K562 (cell line): ENCODE results near the gene CIAO2B. TPM values are rescaled to one million over a fixed set of nuclear protein-coding genes. Genes with fewer than 3 reads are reported as not detected.

Experiments used
- E2F6 ChIP-seq, 2 experiments: IDR thresholded peaks; 2 replicates each; pipeline ENCODE4 v1.6.1; 2011; ENCODE audit warnings: borderline replicate concordance in 1 of 2, control low read depth in 1 of 2, low read depth in 1 of 2, low read length in 1 of 2, mild to moderate bottlenecking in 1 of 2, mixed read lengths in 1 of 2, moderate library complexity in 1 of 2; ENCODE audit not compliant: insufficient read depth in 1 of 2, insufficient read length in 1 of 2, poor library complexity in 1 of 2, severe bottlenecking in 1 of 2; ENCODE audit errors: extremely low read depth in 1 of 2
- FOXJ2 ChIP-seq: fragments of 200-800 bp; sonication (Bioruptor generic); IDR thresholded peaks from 2 replicates; pipeline ENCODE4 v1.6.1; 2016; ENCODE audit warnings: missing genetic modification characterization, missing compliant biosample characterization
- HINFP ChIP-seq: fragments of 450-650 bp; conservative IDR thresholded peaks from 2 replicates; pipeline ENCODE4 v1.6.1; 2016; ENCODE audit warnings: missing genetic modification characterization, low read depth, mild to moderate bottlenecking, control low read depth, missing compliant biosample characterization
- L3MBTL2 ChIP-seq: fragments of 450-650 bp; IDR thresholded peaks from 2 replicates; pipeline ENCODE4 v1.6.1; 2016; ENCODE audit warnings: mild to moderate bottlenecking, moderate library complexity
- LARP7 ChIP-seq: fragments of 450-650 bp; IDR thresholded peaks from 2 replicates; pipeline ENCODE4 v1.6.1; 2016
- MAFG ChIP-seq: fragments of 450-650 bp; conservative IDR thresholded peaks from 2 replicates; pipeline ENCODE4 v1.6.1; 2016; ENCODE audit warnings: missing genetic modification characterization, missing compliant biosample characterization
- MYC ChIP-seq, 2 experiments: fragments of 250-450 bp in 1 of 2; sonication (Bioruptor Pico) in 1 of 2; IDR thresholded peaks; 2 replicates each; pipeline versions ENCODE4 v1.5.1 to v1.6.1; 2012 to 2021; ENCODE audit warnings: low read depth in 2 of 2, borderline replicate concordance in 1 of 2, improper control_type of control experiment in 1 of 2, low read length in 1 of 2, mild to moderate bottlenecking in 1 of 2, moderate library complexity in 1 of 2
- NFIC ChIP-seq: fragments of 450-650 bp; IDR thresholded peaks from 2 replicates; pipeline ENCODE4 v1.6.1; 2017; ENCODE audit warnings: mild to moderate bottlenecking, inconsistent platforms
- RNF2 ChIP-seq: sonication (generic); IDR thresholded peaks from 2 replicates; pipeline ENCODE4 v1.6.1; 2016
- SIX5 ChIP-seq, 2 experiments: IDR thresholded peaks; 2 replicates each; pipeline ENCODE4 v1.6.1; 2011; ENCODE audit warnings: low read length in 2 of 2, borderline replicate concordance in 1 of 2, low read depth in 1 of 2, mild to moderate bottlenecking in 1 of 2, moderate library complexity in 1 of 2; ENCODE audit not compliant: insufficient read depth in 1 of 2
- ZNF318 ChIP-seq, 2 experiments: fragments of 450-650 bp; IDR thresholded peaks; 2 replicates each; pipeline ENCODE4 v1.6.1; 2016; ENCODE audit warnings: mild to moderate bottlenecking in 2 of 2, borderline replicate concordance in 1 of 2, low read depth in 1 of 2, moderate library complexity in 1 of 2
- ZNF445 ChIP-seq: fragments of 250-450 bp; sonication (Bioruptor Pico); IDR thresholded peaks from 2 replicates; pipeline ENCODE4 v1.4.0; 2020; ENCODE audit warnings: low read depth, mild to moderate bottlenecking, moderate library complexity
- ZNF551 ChIP-seq: fragments of 250-450 bp; sonication (Bioruptor Pico); IDR thresholded peaks from 2 replicates; pipeline ENCODE4 v1.5.0; 2021; ENCODE audit warnings: mild to moderate bottlenecking, moderate library complexity
- ZNF584 ChIP-seq: fragments of 200-800 bp; sonication (Bioruptor generic); IDR thresholded peaks from 2 replicates; pipeline ENCODE4 v1.6.1; 2016; ENCODE audit warnings: low read depth, mild to moderate bottlenecking, missing genetic modification characterization, missing compliant biosample characterization
- ZNF699 ChIP-seq: fragments of 250-450 bp; sonication (Bioruptor Pico); IDR thresholded peaks from 2 replicates; pipeline ENCODE4 v1.8.0; 2021; ENCODE audit warnings: mild to moderate bottlenecking, moderate library complexity; ENCODE audit not compliant: insufficient replicate concordance
- polyA plus RNA-seq, 8 experiments: library from polyadenylated mRNA; depleted of rRNA in 4 of 8; stranded (reverse) in 5 of 8; unstranded in 3 of 8; fragments of >200 nt; fragmentation: Nextera tagmentation in 2 of 8; fragmentation: Illumina TruSeq in 1 of 8; extraction: Ambion mirVana in 2 of 8; extraction: Trizol in 1 of 8; gene quantifications; 2 replicates each; pipeline versions ENCODE4 v1.2.1 to v1.2.3, GENCODE V29; 2011 to 2014; ENCODE audit warnings: inconsistent platforms in 1 of 8, missing spikeins in 1 of 8
- total RNA-seq, 7 experiments: library from RNA; depleted of rRNA in 6 of 7; stranded (reverse); fragments of >200 nt in 6 of 7; fragmentation: Illumina TruSeq in 2 of 7; extraction: Trizol in 2 of 7; gene quantifications; 2 replicates each; pipeline versions ENCODE4 v1.2.1 to v1.2.3, GENCODE V29; 2011 to 2021; ENCODE audit warnings: low replicate concordance in 1 of 7

CIAO2B gene
- total and polyA plus RNA-seq, 9 of the 15 experiments (the other 6 are each of a cell fraction or from before 2014, with no cell fraction given) = 86.8 to 182 (median 113) TPM

- TF ChIP-seq FOXJ2 (tag) (no peak), E2F6 (IDR thresholded peaks at IDR 0.05; ENCODE audit: borderline replicate concordance in 1 of 2, extremely low read depth in 1 of 2, insufficient read depth in 1 of 2, insufficient read length in 1 of 2, low read depth in 1 of 2, low read length in 1 of 2, poor library complexity in 1 of 2, severe bottlenecking in 1 of 2) (peak in 1 of 2 experiments; percentile 49), ZNF699 (CRISPR knock-in tag) (no peak), SIX5 (IDR thresholded peaks at IDR 0.05; ENCODE audit: borderline replicate concordance in 1 of 2, insufficient read depth in 1 of 2, low read depth in 1 of 2, low read length in 2 of 2) (no peak), ZNF445 (CRISPR knock-in tag) (no peak), RNF2 (no peak), LARP7 (no peak), MAFG (tag) (no peak), ZNF551 (CRISPR knock-in tag) (no peak), HINFP (tag) (no peak), MYC (IDR thresholded peaks at IDR 0.05; ENCODE audit: low read depth, low read length) (0 out of 2 replicates have a peak, but pooled peaks have one; percentile 24), MYC (CRISPR knock-in tag; IDR thresholded peaks at IDR 0.05; ENCODE audit: borderline replicate concordance, low read depth) (no peak), ZNF584 (CRISPR knock-in tag) (no peak), NFIC (peak; percentile 62), ZNF318 (IDR thresholded peaks at IDR 0.05; ENCODE audit: borderline replicate concordance in 1 of 2, low read depth in 1 of 2) (no peak), L3MBTL2 (peak; percentile 48)
Measured at GRCh38 chr16:66924527-66925321, 9.5 kb downstream of the CIAO2B start (continued).
